GM12891 (cell line): Measurements from ENCODE around the gene RCL1.

Experiments
- DNase-seq: peaks from one replicate; pipeline ENCODE4 v3.0.0; 2011; ENCODE audit warnings: low spot score; ENCODE audit not compliant: insufficient read length
- FAIRE-seq: peaks from 2 replicates; lab custom pipeline; 2011; peaks lifted over from hg19 to GRCh38; lab: Jason Lieb, UNC
- PAX5 ChIP-seq: IDR thresholded peaks from 2 replicates; pipeline ENCODE4 v1.6.1; 2011; ENCODE audit warnings: low read length, moderate library complexity, mild to moderate bottlenecking; ENCODE audit not compliant: insufficient read depth, severe bottlenecking
- POLR2A ChIP-seq: IDR thresholded peaks from 2 replicates; pipeline ENCODE4 v1.6.1; 2011; ENCODE audit warnings: low read depth, low read length, control low read depth
- POLR2AphosphoS5 ChIP-seq: IDR thresholded peaks from 2 replicates; pipeline ENCODE4 v1.6.1; 2011; ENCODE audit warnings: low read depth, low read length, control low read depth
- POU2F2 ChIP-seq: IDR thresholded peaks from 2 replicates; pipeline ENCODE4 v1.6.1; 2011; ENCODE audit warnings: low read depth, mild to moderate bottlenecking, control low read depth, low read length, moderate library complexity
- SPI1 ChIP-seq: IDR thresholded peaks from 2 replicates; pipeline ENCODE4 v1.6.1; 2011; ENCODE audit warnings: low read depth, low read length, control low read depth
- TAF1 ChIP-seq: IDR thresholded peaks from 2 replicates; pipeline ENCODE4 v1.6.1; 2011; ENCODE audit warnings: low read depth, low read length, control low read depth

RCL1 gene

DNA sequence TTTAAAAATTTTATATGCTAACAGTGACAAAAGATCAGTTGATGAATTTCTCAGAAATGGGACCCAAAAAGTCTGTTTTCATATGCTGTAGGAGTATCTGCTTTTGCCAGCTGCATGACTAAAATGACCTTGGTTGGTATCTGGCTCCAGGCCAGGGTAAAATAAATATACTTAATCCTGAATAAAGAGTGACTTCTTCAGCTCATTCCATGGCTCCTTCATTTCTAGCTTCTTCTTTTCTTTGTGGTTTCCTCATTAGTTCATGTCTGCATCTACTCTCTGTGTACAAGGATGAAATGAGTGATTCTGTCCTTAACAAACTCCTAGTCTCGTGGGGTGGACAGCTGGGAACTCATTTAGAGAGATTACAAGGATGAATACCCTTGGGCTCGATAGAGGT lies 36.0 kb downstream of the RCL1 start:
- no peak for DNase-seq
- no peak for FAIRE-seq

GRCh38 chr9:4829969-4830368 lies 37.2 kb downstream of the RCL1 start:
- FAIRE-seq (no peak), DNase-seq (no peak)
- no peak for TF ChIP-seq PAX5
- no peak for TF ChIP-seq SPI1
- TF ChIP-seq POLR2A, result no peak
- TF ChIP-seq TAF1, result no peak
- no peak for TF ChIP-seq POU2F2
- no peak for TF ChIP-seq POLR2AphosphoS5

More for the DNA sequence above, 36.0 kb downstream of the RCL1 start:
- no peak for TF ChIP-seq POLR2A
- TF ChIP-seq POU2F2, result no peak
- TF ChIP-seq PAX5, result no peak
- TF ChIP-seq TAF1, result no peak
- no peak for TF ChIP-seq SPI1
- TF ChIP-seq POLR2AphosphoS5, result no peak

GRCh38 chr9:4830699-4831098 lies 38.0 kb downstream of the RCL1 start:
- no peak for FAIRE-seq
- no peak for DNase-seq
- TF ChIP-seq PAX5 (no peak), SPI1 (no peak), POLR2AphosphoS5 (no peak), POLR2A (no peak), POU2F2 (no peak), TAF1 (no peak)

DNA sequence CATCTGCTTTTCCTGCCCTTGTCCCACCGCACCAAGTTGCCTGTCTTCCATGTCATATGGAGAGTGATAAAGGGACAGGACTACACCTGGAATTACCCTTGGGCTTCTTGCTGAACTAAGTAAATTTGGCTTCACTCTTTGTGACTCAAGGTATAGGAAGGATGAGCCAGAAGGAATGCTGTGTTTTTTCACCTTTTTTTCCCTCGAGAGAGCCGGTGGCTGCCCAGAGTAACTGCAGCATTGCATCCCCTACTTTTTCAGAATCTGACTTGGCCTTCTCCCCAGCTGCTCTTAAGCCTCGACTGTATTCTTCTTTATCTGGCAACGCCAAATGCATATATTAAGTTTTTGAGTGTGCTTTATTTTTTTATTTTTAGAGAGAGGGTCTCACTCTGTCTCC lies 38.4 kb downstream of the RCL1 start:
- FAIRE-seq (no peak), DNase-seq (no peak)
- TF ChIP-seq SPI1, result no peak
- TF ChIP-seq TAF1, result no peak
- no peak for TF ChIP-seq POLR2A
- no peak for TF ChIP-seq POU2F2
- no peak for TF ChIP-seq POLR2AphosphoS5
- no peak for TF ChIP-seq PAX5

DNA sequence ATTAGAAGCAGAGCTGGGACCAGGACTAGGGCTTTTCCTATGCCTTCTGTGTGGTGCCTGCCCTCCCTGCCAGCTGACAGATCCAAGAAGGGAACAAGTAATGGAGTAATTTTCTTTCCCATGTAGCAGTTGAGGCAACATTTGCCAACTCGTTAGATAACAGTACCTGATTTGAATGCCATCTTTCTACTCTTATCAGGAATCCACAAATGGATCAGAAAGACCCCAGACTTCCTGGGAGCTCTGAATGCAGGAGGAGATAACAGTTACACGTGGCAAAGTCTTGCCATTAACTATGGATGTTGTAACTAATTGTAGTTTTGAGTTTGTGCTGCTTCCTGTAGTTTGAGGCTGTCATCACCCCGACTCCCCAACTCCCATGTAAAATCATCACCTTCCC lies 39.2 kb downstream of the RCL1 start:
- TF ChIP-seq TAF1 (no peak), PAX5 (no peak), POLR2AphosphoS5 (no peak), POU2F2 (no peak), POLR2A (no peak), SPI1 (no peak)
- FAIRE-seq (no peak), DNase-seq (no peak)

GRCh38 chr9:4832786-4833579 lies 40.2 kb downstream of the RCL1 start:
- FAIRE-seq (no peak), DNase-seq (no peak)

GRCh38 chr9:4833781-4834560 lies 41.2 kb downstream of the RCL1 start:
- DNase-seq (no peak), FAIRE-seq (no peak)
- no peak for TF ChIP-seq POLR2AphosphoS5
- TF ChIP-seq POLR2A, result no peak
- no peak for TF ChIP-seq SPI1
- TF ChIP-seq TAF1, result no peak
- TF ChIP-seq PAX5, result no peak
- no peak for TF ChIP-seq POU2F2

More at GRCh38 chr9:4832786-4833579, 40.2 kb downstream of the RCL1 start:
- no peak for TF ChIP-seq POLR2A
- TF ChIP-seq POLR2AphosphoS5, result no peak
- TF ChIP-seq TAF1, result no peak
- no peak for TF ChIP-seq POU2F2
- TF ChIP-seq PAX5, result no peak

- DNase-seq (no peak), FAIRE-seq (no peak)
These were observed 43.9 kb downstream of the RCL1 start for GRCh38 chr9:4836676-4837075.

DNA sequence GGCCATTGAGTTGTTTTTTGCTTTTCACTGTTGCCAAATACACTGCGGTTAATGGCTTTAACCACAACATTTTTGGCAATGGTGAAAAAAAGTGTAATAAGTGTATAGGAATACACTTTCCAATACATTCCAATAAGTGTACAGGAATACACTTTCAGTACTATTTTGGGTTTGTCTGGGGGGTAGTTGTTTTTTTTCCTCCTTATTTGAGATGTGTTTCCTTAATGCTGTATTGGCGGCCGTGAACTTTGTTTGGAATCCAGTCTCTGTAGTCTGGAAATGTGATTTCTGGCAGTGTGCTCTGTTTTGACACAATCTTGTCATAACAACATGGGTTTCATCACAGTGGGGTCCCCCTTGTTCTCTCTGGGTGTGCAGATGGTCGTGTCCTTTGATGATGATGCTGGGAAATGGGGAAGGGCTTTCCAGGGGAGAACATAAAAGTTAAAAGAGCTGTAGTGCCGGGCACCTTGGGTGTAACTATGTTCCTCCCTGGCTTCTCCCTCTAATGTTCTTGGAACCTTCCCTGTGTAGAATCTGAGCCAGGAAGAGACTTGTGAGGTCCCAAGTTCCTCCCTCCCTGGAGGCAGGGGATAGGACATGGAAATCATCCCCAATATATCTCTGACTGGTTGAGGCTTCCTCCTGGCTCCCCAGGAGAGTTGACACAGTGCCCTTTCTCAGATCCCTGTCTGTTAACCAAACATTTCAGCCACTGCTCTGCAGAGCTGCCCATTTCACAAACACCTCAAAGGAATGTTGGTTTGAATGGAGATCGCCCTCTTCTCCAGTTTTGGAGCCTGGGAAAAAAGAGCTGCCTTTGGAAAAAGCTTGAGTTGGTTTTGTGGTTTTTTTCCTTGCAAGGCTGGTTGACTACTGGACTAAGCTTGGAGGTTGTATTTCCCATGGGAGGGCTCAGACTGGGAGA lies 44.8 kb downstream of the RCL1 start:
- no peak for TF ChIP-seq POU2F2
- TF ChIP-seq SPI1, result no peak
- TF ChIP-seq POLR2A, result no peak
- no peak for TF ChIP-seq POLR2AphosphoS5
- TF ChIP-seq TAF1, result no peak
- no peak for TF ChIP-seq PAX5
- no peak for DNase-seq
- no peak for FAIRE-seq

More at GRCh38 chr9:4836676-4837075, 43.9 kb downstream of the RCL1 start:
- TF ChIP-seq SPI1, result no peak
- no peak for TF ChIP-seq PAX5
- TF ChIP-seq POLR2AphosphoS5, result no peak
- TF ChIP-seq POLR2A, result no peak
- no peak for TF ChIP-seq POU2F2
- no peak for TF ChIP-seq TAF1

DNA sequence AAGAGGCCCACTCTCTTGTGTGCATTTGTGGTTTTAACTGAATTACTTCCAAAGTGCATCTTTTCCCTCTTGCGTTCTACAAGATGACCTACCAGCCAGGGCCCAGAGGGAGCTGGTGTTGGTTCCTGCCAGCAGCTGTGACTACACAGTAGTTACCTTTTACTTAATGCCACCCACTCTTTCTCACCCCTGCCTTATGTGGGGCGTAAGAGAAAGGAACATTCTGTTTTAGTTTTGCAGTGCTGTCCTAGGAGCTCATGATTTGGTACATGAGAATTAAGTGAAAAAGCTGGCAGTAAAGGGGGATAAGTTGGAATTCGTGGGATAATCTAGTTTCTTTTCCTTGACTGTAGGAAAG lies 45.4 kb downstream of the RCL1 start:
- DNase-seq (no peak), FAIRE-seq (no peak)
- TF ChIP-seq POU2F2, result no peak
- no peak for TF ChIP-seq TAF1
- no peak for TF ChIP-seq POLR2AphosphoS5
